Neural cell (in vitro differentiated cells): Measurements from ENCODE around the gene LMOD3. TPM values are rescaled to one million over a fixed set of nuclear protein-coding genes. Genes with fewer than 3 reads are reported as not detected.

Experiments
- H2AFZ ChIP-seq: fragments of 200-600, 300-800 bp; sonication (generic), shearing (Covaris generic); 2 replicates; pipeline ENCODE4 v1.6.0; 2014; ENCODE audit warnings: low read depth, mild to moderate bottlenecking, antibody characterized with exemption, low read length, moderate library complexity
- H3F3A ChIP-seq: fragments of 200-600 bp; shearing (Covaris generic); 2 replicates; pipeline ENCODE4 v1.6.1; 2016; ENCODE audit warnings: mild to moderate bottlenecking, moderate library complexity, mixed read lengths, antibody characterized with exemption, low read length; ENCODE audit not compliant: insufficient read depth, poor library complexity, severe bottlenecking
- H3K27ac ChIP-seq: fragments of 200-600, 300-800 bp; sonication (generic), shearing (Covaris generic); 2 replicates; pipeline ENCODE4 v1.5.1; 2014; ENCODE audit warnings: mild to moderate bottlenecking, low read length, moderate library complexity
- H3K27me3 ChIP-seq: fragments of 300-800, 200-600 bp; sonication (generic), shearing (Covaris generic); 2 replicates; pipeline ENCODE4 v1.6.0; 2014; ENCODE audit warnings: mild to moderate bottlenecking, low read depth, low read length, moderate library complexity; ENCODE audit not compliant: insufficient read depth
- H3K36me3 ChIP-seq: fragments of 300-800, 200-600 bp; sonication (generic), shearing (Covaris generic); 2 replicates; pipeline ENCODE4 v1.5.1; 2014; ENCODE audit warnings: mild to moderate bottlenecking, antibody characterized with exemption, low read length, moderate library complexity; ENCODE audit not compliant: insufficient read depth
- H3K4me2 ChIP-seq: fragments of 300-800, 200-600 bp; sonication (generic), shearing (Covaris generic); 2 replicates; pipeline ENCODE4 v1.6.0; 2014; ENCODE audit warnings: mild to moderate bottlenecking, low read length
- H3K4me3 ChIP-seq: fragments of 300-800, 200-600 bp; sonication (generic), shearing (Covaris generic); 2 replicates; pipeline ENCODE4 v1.5.1; 2014; ENCODE audit warnings: mild to moderate bottlenecking, low read length, moderate library complexity
- H3K79me2 ChIP-seq: fragments of 200-600 bp; shearing (Covaris generic); replicated peaks from 2 replicates; pipeline ENCODE4 v1.6.0; 2014; ENCODE audit warnings: mild to moderate bottlenecking, low read length, moderate library complexity; ENCODE audit not compliant: insufficient read depth
- H3K9ac ChIP-seq: fragments of 300-800, 200-600 bp; sonication (generic), shearing (Covaris generic); 2 replicates; pipeline ENCODE4 v1.6.1; 2016; ENCODE audit warnings: mild to moderate bottlenecking, low read length, mixed read lengths
- H3K9me2 ChIP-seq: fragments of 200-600 bp; shearing (Covaris generic); 2 replicates; pipeline ENCODE4 v1.6.1; 2016; ENCODE audit warnings: mild to moderate bottlenecking, low read length, mixed read lengths; ENCODE audit not compliant: insufficient read depth
- H3K9me3 ChIP-seq: fragments of 200-600, 300-800 bp; sonication (generic), shearing (Covaris generic); 2 replicates; pipeline ENCODE4 v1.6.1; 2016; ENCODE audit warnings: mild to moderate bottlenecking, mixed run types, low read length, moderate library complexity, mixed read lengths
- H4K20me1 ChIP-seq: fragments of 200-600 bp; shearing (Covaris generic); 2 replicates; pipeline ENCODE4 v1.6.1; 2016; ENCODE audit warnings: mild to moderate bottlenecking, mixed run types; ENCODE audit not compliant: insufficient read depth
- EP300 ChIP-seq: fragments of 450-650 bp; conservative IDR thresholded peaks from 2 replicates; pipeline ENCODE4 v1.6.1; 2014; ENCODE audit warnings: antibody characterized with exemption, mild to moderate bottlenecking, moderate library complexity; ENCODE audit not compliant: poor library complexity, severe bottlenecking
- EZH2 ChIP-seq: fragments of 200-600, 300-800 bp; shearing (Covaris generic), sonication (generic); IDR thresholded peaks from 2 replicates; pipeline ENCODE4 v1.6.1; 2014; ENCODE audit warnings: antibody characterized with exemption, low read length, borderline replicate concordance, mild to moderate bottlenecking; ENCODE audit not compliant: insufficient read depth, poor library complexity, severe bottlenecking
- MXI1 ChIP-seq: fragments of 450-650 bp; conservative IDR thresholded peaks from 2 replicates; pipeline ENCODE4 v1.6.1; 2014; ENCODE audit warnings: antibody characterized with exemption, mild to moderate bottlenecking; ENCODE audit not compliant: poor library complexity, severe bottlenecking
- POLR2AphosphoS5 ChIP-seq: IDR thresholded peaks from 2 replicates; pipeline ENCODE4 v1.6.1; 2012
- RAD21 ChIP-seq: fragments of 450-650 bp; conservative IDR thresholded peaks from 2 replicates; pipeline ENCODE4 v1.6.1; 2014; ENCODE audit warnings: antibody characterized with exemption, mild to moderate bottlenecking, moderate library complexity
- REST ChIP-seq: IDR thresholded peaks from 2 replicates; pipeline ENCODE4 v1.6.1; 2012; ENCODE audit warnings: borderline replicate concordance
- SMC3 ChIP-seq: fragments of 450-650 bp; conservative IDR thresholded peaks from 2 replicates; pipeline ENCODE4 v1.6.1; 2014; ENCODE audit warnings: antibody characterized with exemption, mild to moderate bottlenecking, moderate library complexity; ENCODE audit not compliant: poor library complexity
- TAF1 ChIP-seq: IDR thresholded peaks from 2 replicates; pipeline ENCODE4 v1.6.1; 2012; ENCODE audit warnings: low read depth
- polyA plus RNA-seq: library from polyadenylated mRNA; depleted of rRNA; stranded (reverse); fragments of >200 nt; gene quantifications from 2 replicates; pipeline ENCODE4 v1.2.3, GENCODE V29; 2014
- TF ChIP-seq, protein P1 (sequence below): fragments of 450-650 bp; IDR thresholded peaks from 2 replicates; pipeline ENCODE4 v1.5.1; 2014; ENCODE audit warnings: antibody characterized with exemption, mild to moderate bottlenecking, moderate library complexity; ENCODE audit not compliant: poor library complexity, severe bottlenecking

Gene LMOD3
- polyA plus RNA-seq, 1 donor from 2014 or later, result not detected

- H3K4me3 ChIP-seq, result no peak overlapping the region
- H3K79me2 ChIP-seq, result peaks cover 48% of the 10 kb centered on the region
- H3K27me3 ChIP-seq, result no peaks in the 10 kb centered on the region
- no peaks in the 10 kb centered on the region for H3K9me2 ChIP-seq
- H4K20me1 ChIP-seq, result no peaks in the 10 kb centered on the region
- TF ChIP-seq EZH2 (no peak), SMC3 (no peak), EP300 (no peak), REST (no peak), POLR2AphosphoS5 (no peak), TAF1 (no peak), RAD21 (no peak), MXI1 (no peak)
- TF ChIP-seq, protein P1, sequence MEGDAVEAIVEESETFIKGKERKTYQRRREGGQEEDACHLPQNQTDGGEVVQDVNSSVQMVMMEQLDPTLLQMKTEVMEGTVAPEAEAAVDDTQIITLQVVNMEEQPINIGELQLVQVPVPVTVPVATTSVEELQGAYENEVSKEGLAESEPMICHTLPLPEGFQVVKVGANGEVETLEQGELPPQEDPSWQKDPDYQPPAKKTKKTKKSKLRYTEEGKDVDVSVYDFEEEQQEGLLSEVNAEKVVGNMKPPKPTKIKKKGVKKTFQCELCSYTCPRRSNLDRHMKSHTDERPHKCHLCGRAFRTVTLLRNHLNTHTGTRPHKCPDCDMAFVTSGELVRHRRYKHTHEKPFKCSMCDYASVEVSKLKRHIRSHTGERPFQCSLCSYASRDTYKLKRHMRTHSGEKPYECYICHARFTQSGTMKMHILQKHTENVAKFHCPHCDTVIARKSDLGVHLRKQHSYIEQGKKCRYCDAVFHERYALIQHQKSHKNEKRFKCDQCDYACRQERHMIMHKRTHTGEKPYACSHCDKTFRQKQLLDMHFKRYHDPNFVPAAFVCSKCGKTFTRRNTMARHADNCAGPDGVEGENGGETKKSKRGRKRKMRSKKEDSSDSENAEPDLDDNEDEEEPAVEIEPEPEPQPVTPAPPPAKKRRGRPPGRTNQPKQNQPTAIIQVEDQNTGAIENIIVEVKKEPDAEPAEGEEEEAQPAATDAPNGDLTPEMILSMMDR, result no peak
- no peak overlapping the region for H3K4me2 ChIP-seq
- no peak overlapping the region for H2AFZ ChIP-seq
- no peaks in the 10 kb centered on the region for H3F3A ChIP-seq
- no peak overlapping the region for H3K27ac ChIP-seq
- H3K36me3 ChIP-seq, result no peaks in the 10 kb centered on the region
- H3K9me3 ChIP-seq, result no peaks in the 10 kb centered on the region
- H3K9ac ChIP-seq, result no peak overlapping the region
Measured at GRCh38 chr3:69081583-69082262, 40.7 kb downstream of the LMOD3 start.

DNA sequence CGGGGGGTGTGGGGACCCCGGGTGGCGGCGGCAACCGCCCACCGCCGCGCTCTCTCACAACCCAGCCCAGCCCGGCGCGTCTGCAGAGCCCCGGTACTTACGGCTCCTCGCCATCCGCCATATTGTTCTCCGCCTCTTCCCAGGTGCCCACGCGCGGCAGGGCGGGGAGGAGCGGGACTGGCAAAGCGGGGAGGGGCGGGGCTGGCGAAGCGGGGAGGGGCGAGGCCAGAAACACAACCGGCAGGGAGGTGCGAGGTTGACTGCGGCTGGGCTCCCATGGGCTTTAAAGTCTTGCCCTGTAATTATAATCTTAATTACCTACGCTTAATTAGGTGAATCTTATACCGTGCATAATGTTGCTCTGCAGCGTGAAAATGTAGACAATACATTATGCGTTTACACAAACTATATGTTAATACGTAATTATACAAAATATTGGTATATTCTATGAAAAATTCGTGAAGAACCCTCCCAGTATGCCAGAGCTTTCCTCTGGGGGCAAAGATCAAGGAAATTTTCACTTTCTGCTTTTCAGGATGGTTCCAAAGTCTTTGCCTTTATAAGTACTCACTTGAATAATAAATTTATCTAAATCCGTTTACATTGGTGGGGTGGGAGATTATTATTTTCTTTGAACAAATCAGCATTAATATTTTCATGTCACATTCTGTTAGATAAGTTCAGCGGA is 42.0 kb downstream of the LMOD3 start, which contains the start of gene UBA3:
TSS of gene UBA3 (minus strand) at position 133 of the 688 bp plus-strand sequence. CDS start at position 121, 12 bp downstream.
- H3K9me2 ChIP-seq, result no peaks in the 10 kb centered on the region
- peak within 1 kb of the TSS; percentile 88 for H3K4me3 ChIP-seq
- H3K9me3 ChIP-seq, result no peaks in the 10 kb centered on the region
- no peaks in the 10 kb centered on the region for H4K20me1 ChIP-seq
- H2AFZ ChIP-seq, result peak within 1 kb of the TSS; percentile 25
- no peaks in the 10 kb centered on the region for H3K36me3 ChIP-seq
- H3F3A ChIP-seq, result no peaks in the 10 kb centered on the region
- peaks cover 43% of the 10 kb centered on the region for H3K79me2 ChIP-seq
- peak within 1 kb of the TSS; percentile 47 for H3K27ac ChIP-seq
- H3K4me2 ChIP-seq, result peak within 1 kb of the TSS; percentile 78
- no peaks in the 10 kb centered on the region for H3K27me3 ChIP-seq
- peak within 1 kb of the TSS; percentile 80 for H3K9ac ChIP-seq
- TF ChIP-seq POLR2AphosphoS5 (peak; percentile 96), TAF1 (peak; percentile 98), SMC3 (no peak), REST (peak; percentile 87), EP300 (no peak), RAD21 (no peak)
